Measurements from ENCODE around the gene LMF1. TPM values are rescaled to one million over a fixed set of nuclear protein-coding genes. Genes with fewer than 3 reads are reported as not detected.

LMF1 gene
- total and polyA plus RNA-seq, 9 of the 15 experiments (the other 6 are each of a cell fraction or from before 2014, with no cell fraction given): 0.11 to 1.6 (median 0.55) TPM; not detected in 1

DNA sequence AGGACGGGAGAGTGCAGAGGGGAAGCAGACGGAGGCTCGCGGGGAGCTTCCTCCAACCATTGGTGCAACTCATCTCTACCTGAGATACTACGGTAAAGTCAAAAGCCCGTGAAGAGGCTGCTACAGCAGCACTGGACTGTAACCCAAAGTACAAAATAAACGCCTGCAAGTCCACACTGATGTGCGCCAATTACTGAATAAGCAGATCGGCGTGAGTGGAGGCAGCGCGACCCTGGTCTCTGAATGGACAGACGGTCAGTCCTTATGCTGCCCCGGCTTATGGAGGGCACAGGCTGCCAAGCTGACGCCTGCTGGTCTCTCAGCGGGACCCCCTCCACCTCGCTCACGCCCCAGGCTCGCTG is 58.5 kb downstream of the LMF1 start:
- no peak overlapping the region for H3K4me2 ChIP-seq (ENCODE audit: insufficient read depth, low read length)
- no peak overlapping the region for H2AFZ ChIP-seq (ENCODE audit: low read depth, low read length)
- H3K9me1 ChIP-seq (ENCODE audit: control insufficient read depth, insufficient read depth, low read length): no peaks in the 10 kb centered on the region
- no peaks in the 10 kb centered on the region for H3K79me2 ChIP-seq (ENCODE audit: control insufficient read depth, insufficient read depth, low read length)
- in situ Hi-C loops (cut with MboI): no loop called here
- H3K9ac ChIP-seq (ENCODE audit: insufficient read depth in 1 of 2, low read depth in 2 of 2, low read length in 2 of 2): no peak overlapping the region
- ATAC-seq (no peak), FAIRE-seq (no peak), DNase-seq (ENCODE audit: extremely low read depth in 1 of 4, low spot score in 3 of 4) (no peak)
- BruUV-seq (replicated peaks): no TSS peak
- intact Hi-C loops (cut with micrococcal nuclease): no loop called here
- peaks cover 5% of the 10 kb centered on the region; the same call in 1 of the 2 replicates for H4K20me1 ChIP-seq (replicated peaks; ENCODE audit: control insufficient read depth, insufficient read depth, low read length)
- H3K27me3 ChIP-seq (ENCODE audit: control insufficient read depth in 2 of 2, insufficient read depth in 2 of 2, low read length in 2 of 2): peaks cover 26 to 92% of the 10 kb centered on the region in 2 experiments; a peak in 4 of 5 replicates
- no peaks in the 10 kb centered on the region for H3K36me3 ChIP-seq (ENCODE audit: control insufficient read depth, insufficient read depth, low read length)
- TF ChIP-seq ZNF77 (CRISPR knock-in tag; IDR thresholded peaks at IDR 0.05) (no peak), YY1 (IDR thresholded peaks at IDR 0.05; ENCODE audit: borderline replicate concordance in 1 of 3, control insufficient read depth in 1 of 3, extremely low read depth in 1 of 3, insufficient read depth in 3 of 3, insufficient read length in 1 of 3, insufficient replicate concordance in 2 of 3, low read depth in 1 of 3, low read length in 2 of 3) (no peak), ADNP (tag; IDR thresholded peaks at IDR 0.05) (no peak), MYBL2 (IDR thresholded peaks at IDR 0.05; ENCODE audit: low read depth) (no peak), MYBL2 (CRISPR knock-in tag; IDR thresholded peaks at IDR 0.05; ENCODE audit: borderline replicate concordance) (no peak), RBM22 (IDR thresholded peaks at IDR 0.05; ENCODE audit: low read depth, low read length, poor library complexity, severe bottlenecking) (no peak), HDAC6 (IDR thresholded peaks at IDR 0.05; ENCODE audit: low read depth, low read length) (no peak)
- TF ChIP-seq, protein P1, sequence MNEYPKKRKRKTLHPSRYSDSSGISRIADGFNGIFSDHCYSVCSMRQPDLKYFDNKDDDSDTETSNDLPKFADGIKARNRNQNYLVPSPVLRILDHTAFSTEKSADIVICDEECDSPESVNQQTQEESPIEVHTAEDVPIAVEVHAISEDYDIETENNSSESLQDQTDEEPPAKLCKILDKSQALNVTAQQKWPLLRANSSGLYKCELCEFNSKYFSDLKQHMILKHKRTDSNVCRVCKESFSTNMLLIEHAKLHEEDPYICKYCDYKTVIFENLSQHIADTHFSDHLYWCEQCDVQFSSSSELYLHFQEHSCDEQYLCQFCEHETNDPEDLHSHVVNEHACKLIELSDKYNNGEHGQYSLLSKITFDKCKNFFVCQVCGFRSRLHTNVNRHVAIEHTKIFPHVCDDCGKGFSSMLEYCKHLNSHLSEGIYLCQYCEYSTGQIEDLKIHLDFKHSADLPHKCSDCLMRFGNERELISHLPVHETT (CRISPR knock-in tag; conservative IDR thresholded peaks at IDR 0.05 in 1 of 2, IDR thresholded peaks at IDR 0.05 in 1 of 2): no peak
- TF ChIP-seq, protein P2, sequence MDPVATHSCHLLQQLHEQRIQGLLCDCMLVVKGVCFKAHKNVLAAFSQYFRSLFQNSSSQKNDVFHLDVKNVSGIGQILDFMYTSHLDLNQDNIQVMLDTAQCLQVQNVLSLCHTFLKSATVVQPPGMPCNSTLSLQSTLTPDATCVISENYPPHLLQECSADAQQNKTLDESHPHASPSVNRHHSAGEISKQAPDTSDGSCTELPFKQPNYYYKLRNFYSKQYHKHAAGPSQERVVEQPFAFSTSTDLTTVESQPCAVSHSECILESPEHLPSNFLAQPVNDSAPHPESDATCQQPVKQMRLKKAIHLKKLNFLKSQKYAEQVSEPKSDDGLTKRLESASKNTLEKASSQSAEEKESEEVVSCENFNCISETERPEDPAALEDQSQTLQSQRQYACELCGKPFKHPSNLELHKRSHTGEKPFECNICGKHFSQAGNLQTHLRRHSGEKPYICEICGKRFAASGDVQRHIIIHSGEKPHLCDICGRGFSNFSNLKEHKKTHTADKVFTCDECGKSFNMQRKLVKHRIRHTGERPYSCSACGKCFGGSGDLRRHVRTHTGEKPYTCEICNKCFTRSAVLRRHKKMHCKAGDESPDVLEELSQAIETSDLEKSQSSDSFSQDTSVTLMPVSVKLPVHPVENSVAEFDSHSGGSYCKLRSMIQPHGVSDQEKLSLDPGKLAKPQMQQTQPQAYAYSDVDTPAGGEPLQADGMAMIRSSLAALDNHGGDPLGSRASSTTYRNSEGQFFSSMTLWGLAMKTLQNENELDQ (CRISPR knock-in tag; IDR thresholded peaks at IDR 0.05; ENCODE audit: borderline replicate concordance): no peak
- ChIA-PET POLR2A (interaction anchor here (0.6 kb wide), 1 partner anchor 281 kb away, joined by 3 read pairs; no protein-coding TSS in a partner anchor), CTCF (ENCODE audit: low intra/inter-chr PET ratio) (no interaction called here)
- H3K27ac ChIP-seq (ENCODE audit: extremely low read depth, low read depth, low read length): no peak overlapping the region
- H3K9me3 ChIP-seq (replicated peaks; ENCODE audit: control insufficient read depth, insufficient read depth, low read depth, low read length): no peaks in the 10 kb centered on the region; the same call in 1 of the 2 replicates
- no peak overlapping the region for H3K4me3 ChIP-seq
- WGBS (ENCODE audit: insufficient coverage, low coverage, missing lambda C conversion rate): 16% methylated on average over 18 of the region's 19 CpGs
- H3K4me1 ChIP-seq (replicated peaks in 1 of 2; ENCODE audit: control insufficient read depth in 2 of 2, insufficient read depth in 2 of 2, low read length in 2 of 2): peaks cover 0 to 16% of the 10 kb centered on the region in 2 experiments; a peak in 1 of 5 replicates

Data from K562 (cell line).